GM12892 (cell line): ENCODE results near the gene ABCC1.

Source experiments
- POLR2A ChIP-seq: IDR thresholded peaks from 2 replicates; pipeline ENCODE4 v1.6.1; 2011; ENCODE audit warnings: low read depth, low read length, control low read depth
- POLR2AphosphoS5 ChIP-seq: IDR thresholded peaks from 2 replicates; pipeline ENCODE4 v1.6.1; 2011; ENCODE audit warnings: low read depth, low read length, control low read depth

DNA sequence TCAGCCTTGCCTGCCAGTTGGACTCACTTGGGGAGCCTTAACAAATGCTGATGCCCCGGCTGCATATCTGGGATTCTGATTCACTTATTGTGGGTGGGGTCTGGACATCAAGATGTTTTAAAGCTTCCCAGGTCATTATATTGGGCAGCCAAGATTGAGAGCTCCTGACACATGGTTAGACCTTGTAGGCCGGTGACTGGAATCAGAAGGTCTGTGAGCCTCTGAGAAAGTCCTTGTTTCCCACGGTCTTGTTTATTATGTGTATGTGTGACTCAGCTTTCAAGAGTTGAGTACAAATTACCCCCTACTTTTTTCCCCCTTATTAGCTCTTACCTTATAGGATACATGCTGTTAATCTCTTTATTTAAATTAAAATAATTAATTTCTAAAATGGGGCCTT lies 103.5 kb downstream of the ABCC1 start:
- no peak for TF ChIP-seq POLR2AphosphoS5
- TF ChIP-seq POLR2A, result no peak
